Nephron (organoid): ENCODE data around the gene NCAPD3.

Experiments used
- H3K27ac Mint-ChIP-seq, 3 experiments: 2 replicates each; pipeline ENCODE4 v1.8.0; 2020; ENCODE audit warnings: mixed read lengths in 3 of 3, mild to moderate bottlenecking in 2 of 3, moderate library complexity in 1 of 3
- H3K27me3 Mint-ChIP-seq: 2 replicates; pipeline ENCODE4 v1.8.0; 2021; ENCODE audit warnings: low read depth, mild to moderate bottlenecking, moderate library complexity, mixed read lengths
- H3K36me3 Mint-ChIP-seq: 2 replicates; pipeline ENCODE4 v1.8.0; 2020; ENCODE audit warnings: low read depth, mixed read lengths
- H3K4me1 Mint-ChIP-seq: 2 replicates; pipeline ENCODE4 v1.8.0; 2020; ENCODE audit warnings: mixed read lengths
- H3K4me3 Mint-ChIP-seq, 3 experiments: 2 replicates each; pipeline ENCODE4 v1.8.0; 2020; ENCODE audit warnings: mild to moderate bottlenecking in 3 of 3, mixed read lengths in 3 of 3, moderate library complexity in 2 of 3
- H3K9me3 Mint-ChIP-seq: 2 replicates; pipeline ENCODE4 v1.8.0; 2020; ENCODE audit warnings: mixed read lengths
- CTCF ChIP-seq, 3 experiments: fragments of 200-600 bp; sonication (generic); IDR thresholded peaks; one replicate each; pipeline ENCODE4 v1.5.0; 2021; ENCODE audit warnings: antibody characterized with exemption in 3 of 3; ENCODE audit not compliant: unreplicated experiment in 3 of 3

NCAPD3 gene

GRCh38 chr11:134153147-134153905 lies 70.4 kb downstream of the NCAPD3 start:
- H3K27me3 Mint-ChIP-seq: no peaks in the 10 kb centered on the region
- no peak overlapping the region for H3K27ac Mint-ChIP-seq
- H3K36me3 Mint-ChIP-seq: peaks cover 64% of the 10 kb centered on the region
- TF ChIP-seq CTCF (IDR thresholded peaks at IDR 0.05; ENCODE audit: unreplicated experiment in 3 of 3): no peak
- H3K9me3 Mint-ChIP-seq: no peaks in the 10 kb centered on the region
- H3K4me3 Mint-ChIP-seq: no peak overlapping the region
- no peaks in the 10 kb centered on the region for H3K4me1 Mint-ChIP-seq

GRCh38 chr11:134152696-134153095 lies 71.1 kb downstream of the NCAPD3 start:
- Mint-ChIP-seq H3K4me1 (no peaks in the 10 kb centered on the region), H3K36me3 (peaks cover 66% of the 10 kb centered on the region), H3K4me3 (no peak overlapping the region), H3K9me3 (no peaks in the 10 kb centered on the region), H3K27ac (no peak overlapping the region), H3K27me3 (no peaks in the 10 kb centered on the region)
- TF ChIP-seq CTCF (IDR thresholded peaks at IDR 0.05; ENCODE audit: unreplicated experiment in 3 of 3): no peak

- H3K9me3 Mint-ChIP-seq: no peaks in the 10 kb centered on the region
- TF ChIP-seq CTCF (IDR thresholded peaks at IDR 0.05; ENCODE audit: unreplicated experiment in 3 of 3): no peak
- H3K27ac Mint-ChIP-seq: no peak overlapping the region
- no peaks in the 10 kb centered on the region for H3K27me3 Mint-ChIP-seq
- H3K4me3 Mint-ChIP-seq: no peak overlapping the region
- H3K36me3 Mint-ChIP-seq: peaks cover 64% of the 10 kb centered on the region
- no peaks in the 10 kb centered on the region for H3K4me1 Mint-ChIP-seq
Measured at GRCh38 chr11:134151083-134151747, 72.6 kb downstream of the NCAPD3 start.

- Mint-ChIP-seq H3K27ac (no peak overlapping the region), H3K9me3 (no peaks in the 10 kb centered on the region), H3K36me3 (peaks cover 64% of the 10 kb centered on the region), H3K4me3 (no peak overlapping the region), H3K4me1 (no peaks in the 10 kb centered on the region), H3K27me3 (no peaks in the 10 kb centered on the region)
- no peak for TF ChIP-seq CTCF (IDR thresholded peaks at IDR 0.05; ENCODE audit: unreplicated experiment in 3 of 3)
Measured at GRCh38 chr11:134150195-134150903, 73.4 kb downstream of the NCAPD3 start.

- no peak overlapping the region for H3K27ac Mint-ChIP-seq
- peaks cover 66% of the 10 kb centered on the region for H3K36me3 Mint-ChIP-seq
- TF ChIP-seq CTCF (IDR thresholded peaks at IDR 0.05; ENCODE audit: unreplicated experiment in 3 of 3): no peak
- no peak overlapping the region for H3K4me3 Mint-ChIP-seq
- no peaks in the 10 kb centered on the region for H3K27me3 Mint-ChIP-seq
- H3K4me1 Mint-ChIP-seq: no peaks in the 10 kb centered on the region
- H3K9me3 Mint-ChIP-seq: no peaks in the 10 kb centered on the region
Measured at GRCh38 chr11:134149371-134149770, 74.4 kb downstream of the NCAPD3 start.
